8988T (cell line): ENCODE results near the gene MRTO4.
"Not testable (repeated sequence)": the region's sequence is repeated elsewhere in the genome, so short reads cannot be mapped to it uniquely, and the experiment has no call there.

Source experiments
- DNase-seq: peaks from one replicate; pipeline ENCODE4 v3.0.0; 2011

Gene MRTO4

GRCh38 chr1:19229229-19229628 lies 22.4 kb upstream of the MRTO4 start:
- DNase-seq, result no peak

DNA sequence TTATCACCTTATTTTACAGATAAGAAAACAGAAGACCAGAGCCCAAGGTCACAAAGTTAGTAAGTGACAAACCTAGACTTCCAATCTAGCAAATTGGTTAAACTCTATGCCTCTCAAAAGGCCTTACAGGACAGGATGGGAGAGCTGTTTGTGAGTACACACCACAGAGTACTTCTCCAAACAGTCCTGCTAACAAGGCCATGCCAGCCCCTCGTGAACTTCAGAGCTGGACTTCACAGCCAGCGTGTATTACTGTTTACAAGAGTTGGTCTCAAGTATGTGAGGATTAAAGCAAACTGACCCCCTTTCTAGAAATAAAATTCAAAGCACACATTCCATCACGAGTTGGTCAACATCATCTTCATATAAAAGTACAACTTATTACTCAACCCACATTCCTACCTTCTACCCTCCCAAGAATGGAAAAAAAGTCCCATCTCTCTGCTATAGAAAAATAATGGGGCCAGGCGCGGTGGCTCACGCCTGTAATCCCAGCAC lies 21.7 kb upstream of the MRTO4 start:
- no peak for DNase-seq

GRCh38 chr1:19231736-19232523 lies 19.7 kb upstream of the MRTO4 start:
- not testable (repeated sequence) for DNase-seq

DNA sequence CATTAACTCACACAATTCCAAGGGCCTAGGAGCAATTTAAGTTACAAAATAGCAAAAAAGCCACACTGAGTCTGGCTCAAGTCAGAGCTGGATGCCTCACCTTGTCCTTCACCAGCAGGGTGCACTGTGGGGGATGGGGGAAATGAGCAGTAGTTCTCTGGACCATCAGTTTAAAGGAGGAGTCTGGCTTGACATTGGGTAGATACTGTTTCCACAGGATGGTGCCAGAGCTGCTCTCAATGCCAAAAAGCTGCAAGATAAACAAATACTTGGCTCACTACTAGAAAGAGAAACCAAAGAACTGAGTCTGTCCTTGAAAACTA lies 19.1 kb upstream of the MRTO4 start:
- no peak for DNase-seq

DNA sequence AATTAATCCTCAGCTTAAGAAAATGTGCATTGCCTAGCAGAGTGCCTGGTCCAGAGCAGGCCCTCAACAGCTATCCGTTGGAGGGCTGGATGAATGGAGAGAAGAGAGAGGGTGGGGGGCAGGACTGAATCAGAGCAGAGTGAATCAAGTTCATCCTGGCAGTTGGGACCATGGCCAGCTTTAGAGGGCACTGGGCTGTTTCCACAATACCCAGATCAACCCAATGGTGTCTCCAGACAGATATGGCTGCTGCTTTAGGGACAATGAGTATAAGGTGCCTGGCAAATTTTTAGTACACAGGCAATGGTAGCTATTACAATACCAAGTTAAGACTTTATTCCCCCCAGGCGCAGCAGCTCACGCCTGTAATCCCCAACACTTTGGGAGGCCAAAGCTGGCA lies 17.4 kb upstream of the MRTO4 start:
- DNase-seq, result no peak

GRCh38 chr1:19239876-19240275 lies 11.7 kb upstream of the MRTO4 start:
- no peak for DNase-seq

- no peak for DNase-seq
Measured at GRCh38 chr1:19240673-19241538, 10.7 kb upstream of the MRTO4 start.

- no peak for DNase-seq
Measured at GRCh38 chr1:19250629-19251304, 838 bp upstream of the MRTO4 start.

DNA sequence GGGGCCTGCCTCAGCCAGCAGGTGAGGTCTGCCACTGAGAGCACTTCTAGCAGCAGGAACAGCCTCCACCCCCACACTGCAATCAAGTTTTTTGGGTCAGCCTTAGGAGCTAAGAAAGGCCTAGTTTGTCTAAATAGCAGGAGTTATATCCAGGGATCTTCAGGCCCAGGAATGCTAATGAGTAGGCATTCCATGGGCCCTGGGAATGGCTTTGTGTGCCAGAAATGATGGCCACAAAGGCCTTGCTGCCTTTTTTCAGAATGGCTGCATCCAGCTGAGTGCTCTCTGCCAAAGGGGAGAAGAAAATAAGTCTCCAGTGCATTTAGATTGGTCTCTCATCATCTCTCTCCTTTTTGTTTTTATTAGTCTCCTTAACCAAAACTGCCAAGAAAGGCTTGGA lies 2.8 kb downstream of the MRTO4 start:
- DNase-seq, result no peak

- no peak for DNase-seq
Measured at GRCh38 chr1:19255288-19255687, 3.7 kb downstream of the MRTO4 start.

DNA sequence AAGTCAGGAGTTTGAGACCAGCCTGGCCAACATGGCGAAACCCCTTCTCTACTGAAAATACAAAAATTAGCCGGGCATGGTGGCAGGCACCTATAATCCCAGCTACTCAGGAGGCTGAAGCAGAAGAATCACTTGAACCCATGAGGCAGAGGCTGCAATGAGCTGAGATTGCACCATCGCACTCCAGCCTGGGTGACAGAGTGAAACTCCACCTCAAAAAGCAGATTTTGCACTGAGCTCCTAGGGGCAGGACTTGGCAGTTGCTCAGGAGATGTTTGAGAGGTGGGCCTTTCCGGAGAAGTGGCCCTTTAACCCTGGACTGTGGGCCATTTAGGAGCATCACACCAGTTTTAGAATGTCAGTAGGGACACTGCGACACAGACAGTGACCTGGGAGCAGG lies 4.7 kb downstream of the MRTO4 start:
- DNase-seq, result not testable (repeated sequence)

GRCh38 chr1:19257178-19257914 lies 5.7 kb downstream of the MRTO4 start:
- DNase-seq, result no peak

DNA sequence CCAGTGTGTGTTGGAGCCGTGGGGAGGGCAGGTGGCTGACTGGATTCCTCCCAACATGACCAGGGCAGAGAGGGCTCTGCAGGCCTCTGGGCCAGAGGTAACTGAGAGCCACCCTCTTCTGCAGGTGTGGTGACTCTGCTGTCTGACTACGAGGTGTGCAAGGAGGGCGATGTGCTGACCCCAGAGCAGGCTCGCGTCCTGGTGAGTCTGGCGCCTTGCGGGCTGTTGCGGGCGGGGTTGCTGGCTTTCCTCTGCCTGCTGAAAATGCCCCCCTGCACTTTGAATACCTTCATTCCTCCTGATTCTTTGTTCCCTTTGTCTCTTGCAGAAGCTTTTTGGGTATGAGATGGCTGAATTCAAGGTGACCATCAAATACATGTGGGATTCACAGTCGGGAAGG lies 6.7 kb downstream of the MRTO4 start:
- DNase-seq, result no peak

GRCh38 chr1:19260211-19261138 lies 8.9 kb downstream of the MRTO4 start:
- DNase-seq, result no peak

GRCh38 chr1:19262047-19262446 lies 10.4 kb downstream of the MRTO4 start:
- DNase-seq, result no peak

GRCh38 chr1:19262744-19263143 lies 11.1 kb downstream of the MRTO4 start:
- DNase-seq, result no peak

- no peak for DNase-seq
Measured at GRCh38 chr1:19268445-19268844, 16.8 kb downstream of the MRTO4 start.

- DNase-seq, result not testable (repeated sequence)
Measured at GRCh38 chr1:19269427-19270342, 18.1 kb downstream of the MRTO4 start.

GRCh38 chr1:19270343-19270730 lies 18.7 kb downstream of the MRTO4 start:
- not testable (repeated sequence) for DNase-seq

DNA sequence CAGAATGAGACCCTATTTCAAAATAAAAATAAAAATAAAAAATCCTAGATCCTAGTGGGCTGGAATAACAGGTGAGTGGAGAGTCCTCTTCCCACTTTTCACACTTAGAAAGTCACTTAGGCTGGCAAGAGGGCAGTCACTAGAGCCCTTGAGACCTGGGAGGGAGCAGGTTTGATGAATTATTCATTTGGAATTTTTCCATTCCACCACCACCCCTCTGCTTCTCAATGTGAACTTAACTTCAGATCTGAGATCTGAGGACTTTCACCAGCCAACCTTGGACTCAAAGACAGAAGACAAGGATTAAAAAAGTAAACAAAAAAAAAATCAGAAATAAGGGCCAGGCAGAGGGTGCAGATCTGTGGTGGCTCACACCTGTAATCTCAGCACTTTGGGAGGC lies 20.5 kb downstream of the MRTO4 start:
- DNase-seq, result no peak
